Neural progenitor cell (in vitro differentiated cells): ENCODE results near the gene NR1D2. TPM values are rescaled to one million over a fixed set of nuclear protein-coding genes. Genes with fewer than 3 reads are reported as not detected.
"Not testable (repeated sequence)": the region's sequence is repeated elsewhere in the genome, so short reads cannot be mapped to it uniquely, and the experiment has no call there.

Experiments used
- DNase-seq: peaks from one replicate; pipeline ENCODE4 v3.0.0-alpha.2; 2016; ENCODE audit warnings: low spot score
- H2AFZ ChIP-seq: fragments of 200-600 bp; sonication (generic); replicated peaks from 2 replicates; pipeline ENCODE4 v1.6.1; 2016; ENCODE audit warnings: antibody characterized with exemption
- H3F3A ChIP-seq: fragments of 200-600 bp; sonication (generic); 2 replicates; pipeline ENCODE4 v1.6.1; 2016; ENCODE audit warnings: antibody characterized with exemption, low read depth
- H3K27ac ChIP-seq: fragments of 200-600 bp; sonication (generic); 2 replicates; pipeline ENCODE4 v1.5.1; 2016; ENCODE audit warnings: mild to moderate bottlenecking
- H3K27me3 ChIP-seq: fragments of 200-600 bp; sonication (generic); 2 replicates; pipeline ENCODE4 v1.6.1; 2016; ENCODE audit warnings: mild to moderate bottlenecking, moderate library complexity
- H3K36me3 ChIP-seq: fragments of 200-600 bp; sonication (generic); 2 replicates; pipeline ENCODE4 v1.5.1; 2016
- H3K4me1 ChIP-seq: fragments of 200-600 bp; sonication (generic); 2 replicates; pipeline ENCODE4 v1.6.1; 2016; ENCODE audit warnings: mixed run types
- H3K4me2 ChIP-seq: fragments of 200-600 bp; sonication (generic); 2 replicates; pipeline ENCODE4 v1.6.1; 2016
- H3K4me3 ChIP-seq: fragments of 200-600 bp; sonication (generic); 2 replicates; pipeline ENCODE4 v1.5.1; 2016
- H3K79me2 ChIP-seq: fragments of 200-600 bp; sonication (generic); 2 replicates; pipeline ENCODE4 v1.6.1; 2016; ENCODE audit warnings: low read depth
- H3K9ac ChIP-seq: fragments of 200-600 bp; sonication (generic); 2 replicates; pipeline ENCODE4 v1.6.1; 2016
- H3K9me3 ChIP-seq: fragments of 200-600 bp; sonication (generic); 2 replicates; pipeline ENCODE4 v1.5.1; 2016; ENCODE audit warnings: low read depth
- H4K20me1 ChIP-seq: fragments of 200-600 bp; sonication (generic); 2 replicates; pipeline ENCODE4 v1.6.1; 2016; ENCODE audit warnings: low read depth
- H3K27ac Mint-ChIP-seq: 3 replicates; pipeline ENCODE4 v1.8.0; 2021; ENCODE audit warnings: mixed read lengths
- H3K27me3 Mint-ChIP-seq: 2 replicates; pipeline ENCODE4 v1.8.0; 2022; ENCODE audit warnings: low read depth, mild to moderate bottlenecking, inconsistent platforms, moderate library complexity, mixed read lengths; ENCODE audit not compliant: insufficient read depth
- H3K36me3 Mint-ChIP-seq: 3 replicates; pipeline ENCODE4 v1.8.0; 2021; ENCODE audit warnings: mixed read lengths
- H3K4me1 Mint-ChIP-seq: 3 replicates; pipeline ENCODE4 v1.8.0; 2021; ENCODE audit warnings: mixed read lengths
- H3K4me3 Mint-ChIP-seq: 3 replicates; pipeline ENCODE4 v1.8.0; 2021; ENCODE audit warnings: mild to moderate bottlenecking, moderate library complexity, mixed read lengths
- H3K9me3 Mint-ChIP-seq: 3 replicates; pipeline ENCODE4 v1.8.0; 2020; ENCODE audit warnings: mixed read lengths
- CTCF ChIP-seq: fragments of 200-600 bp; sonication (generic); IDR thresholded peaks from 2 replicates; pipeline ENCODE4 v1.5.1; 2017; ENCODE audit warnings: antibody characterized with exemption, mild to moderate bottlenecking
- EZH2 ChIP-seq: fragments of 200-600 bp; sonication (generic); IDR thresholded peaks from 2 replicates; pipeline ENCODE4 v1.6.1; 2017; ENCODE audit warnings: antibody characterized with exemption, mild to moderate bottlenecking, moderate library complexity
- EZH2phosphoT487 ChIP-seq: fragments of 200-600 bp; sonication (generic); IDR thresholded peaks from 2 replicates; pipeline ENCODE4 v1.6.1; 2017; ENCODE audit warnings: antibody characterized with exemption
- total RNA-seq: library from RNA; depleted of rRNA; stranded (reverse); fragments of >200 nt; gene quantifications from 2 replicates; pipeline ENCODE4 v1.2.3, GENCODE V29; 2015; ENCODE audit warnings: low replicate concordance

NR1D2 gene
- total RNA-seq, 1 donor from 2014 or later, result 43.7 TPM

GRCh38 chr3:24005669-24006068 lies 60.6 kb downstream of the NR1D2 start:
- no peak overlapping the region for H3K9ac ChIP-seq
- H3K9me3 Mint-ChIP-seq, result no peaks in the 10 kb centered on the region
- H3K4me2 ChIP-seq, result no peak overlapping the region
- no peaks in the 10 kb centered on the region for H3K79me2 ChIP-seq
- H3K4me3 ChIP-seq, result no peak overlapping the region
- H2AFZ ChIP-seq, result no peak overlapping the region
- no peaks in the 10 kb centered on the region for H3K27me3 ChIP-seq
- peaks cover 3% of the 10 kb centered on the region for H3F3A ChIP-seq
- no peaks in the 10 kb centered on the region for H3K4me1 Mint-ChIP-seq
- no peaks in the 10 kb centered on the region for H3K27me3 Mint-ChIP-seq
- no peak for TF ChIP-seq CTCF
- TF ChIP-seq EZH2phosphoT487, result no peak
- TF ChIP-seq EZH2, result no peak
- no peak overlapping the region for H3K27ac Mint-ChIP-seq
- H3K27ac ChIP-seq, result no peak overlapping the region
- no peak overlapping the region for H3K4me3 Mint-ChIP-seq
- H3K4me1 ChIP-seq, result peaks cover 5% of the 10 kb centered on the region
- no peaks in the 10 kb centered on the region for H3K36me3 Mint-ChIP-seq
- DNase-seq, result no peak
- no peaks in the 10 kb centered on the region for H4K20me1 ChIP-seq
- no peaks in the 10 kb centered on the region for H3K36me3 ChIP-seq
- no peaks in the 10 kb centered on the region for H3K9me3 ChIP-seq

- H3K9me3 ChIP-seq, H3K4me1 ChIP-seq, H3K4me1 Mint-ChIP-seq, H3F3A ChIP-seq, H3K4me3 ChIP-seq, H3K27me3 Mint-ChIP-seq, H4K20me1 ChIP-seq, H2AFZ ChIP-seq, H3K4me3 Mint-ChIP-seq, H3K79me2 ChIP-seq, DNase-seq, H3K36me3 ChIP-seq, H3K27me3 ChIP-seq, H3K27ac ChIP-seq, H3K9ac ChIP-seq, H3K9me3 Mint-ChIP-seq, H3K4me2 ChIP-seq, H3K36me3 Mint-ChIP-seq, H3K27ac Mint-ChIP-seq: not testable (repeated sequence)
These were observed 65.7 kb downstream of the NR1D2 start for GRCh38 chr3:24010834-24011233.

- Histone ChIP-seq H3K9me3 (no peaks in the 10 kb centered on the region), H2AFZ (no peak overlapping the region), H3K9ac (no peak overlapping the region), H3K79me2 (no peaks in the 10 kb centered on the region), H3K4me1 (no peaks in the 10 kb centered on the region), H3K4me2 (no peak overlapping the region), H3K27me3 (no peaks in the 10 kb centered on the region), H3K36me3 (no peaks in the 10 kb centered on the region), H3K4me3 (no peak overlapping the region), H3K27ac (no peak overlapping the region), H3F3A (no peaks in the 10 kb centered on the region), H4K20me1 (no peaks in the 10 kb centered on the region)
- H3K27me3 Mint-ChIP-seq, result no peaks in the 10 kb centered on the region
- H3K27ac Mint-ChIP-seq, result no peak overlapping the region
- no peak for DNase-seq
- TF ChIP-seq CTCF (no peak), EZH2 (no peak)
- H3K4me3 Mint-ChIP-seq, result no peak overlapping the region
- H3K4me1 Mint-ChIP-seq, result no peaks in the 10 kb centered on the region
- no peaks in the 10 kb centered on the region for H3K9me3 Mint-ChIP-seq
- no peaks in the 10 kb centered on the region for H3K36me3 Mint-ChIP-seq
These were observed 67.6 kb downstream of the NR1D2 start for GRCh38 chr3:24012589-24013269.

GRCh38 chr3:24017305-24017704 lies 72.2 kb downstream of the NR1D2 start:
- no peaks in the 10 kb centered on the region for H4K20me1 ChIP-seq
- Mint-ChIP-seq H3K36me3 (no peaks in the 10 kb centered on the region), H3K9me3 (no peaks in the 10 kb centered on the region), H3K27me3 (no peaks in the 10 kb centered on the region), H3K27ac (peak overlapping the region; percentile 50), H3K4me1 (no peaks in the 10 kb centered on the region), H3K4me3 (no peak overlapping the region)
- H3K27ac ChIP-seq, result no peak overlapping the region
- H3F3A ChIP-seq, result no peaks in the 10 kb centered on the region
- H2AFZ ChIP-seq, result no peak overlapping the region
- H3K9me3 ChIP-seq, result no peaks in the 10 kb centered on the region
- TF ChIP-seq EZH2, result no peak
- no peak for TF ChIP-seq CTCF
- TF ChIP-seq EZH2phosphoT487, result no peak
- no peak overlapping the region for H3K4me2 ChIP-seq
- H3K79me2 ChIP-seq, result no peaks in the 10 kb centered on the region
- H3K36me3 ChIP-seq, result no peaks in the 10 kb centered on the region
- H3K4me3 ChIP-seq, result no peak overlapping the region
- H3K27me3 ChIP-seq, result no peaks in the 10 kb centered on the region
- no peak overlapping the region for H3K9ac ChIP-seq
- H3K4me1 ChIP-seq, result no peaks in the 10 kb centered on the region
- no peak for DNase-seq
